DMS 273 treated with DMSO at 0.1 percent for 48 hours (cell line): ENCODE results near the gene HIVEP3.

Source experiments
- DNase-seq: peaks from one replicate; lab custom pipeline; 2025; lab: John Stamatoyannopoulos, UW

Gene HIVEP3

GRCh38 chr1:41665962-41666917, 252.5 kb downstream of the HIVEP3 start:
- DNase-seq: no peak

GRCh38 chr1:41664861-41665640, 253.7 kb downstream of the HIVEP3 start:
- peak; percentile 94 for DNase-seq

- DNase-seq: no peak
Measured at GRCh38 chr1:41663671-41664400, 254.9 kb downstream of the HIVEP3 start.

GRCh38 chr1:41662765-41663437, 255.8 kb downstream of the HIVEP3 start:
- DNase-seq: no peak

GRCh38 chr1:41662061-41662764, 256.5 kb downstream of the HIVEP3 start:
- peak; percentile 36 for DNase-seq

GRCh38 chr1:41661428-41662060, 257.2 kb downstream of the HIVEP3 start:
- no peak for DNase-seq

GRCh38 chr1:41660570-41661427, 257.9 kb downstream of the HIVEP3 start:
- no peak for DNase-seq

- no peak for DNase-seq
Measured at GRCh38 chr1:41659903-41660302, 258.8 kb downstream of the HIVEP3 start.

GRCh38 chr1:41659159-41659495, 259.6 kb downstream of the HIVEP3 start:
- no peak for DNase-seq

- no peak for DNase-seq
Measured at GRCh38 chr1:41658431-41659158, 260.1 kb downstream of the HIVEP3 start.

GRCh38 chr1:41657679-41658295, 260.9 kb downstream of the HIVEP3 start:
- DNase-seq: peak; percentile 35

- no peak for DNase-seq
Measured at GRCh38 chr1:41656825-41657500, 261.8 kb downstream of the HIVEP3 start.

- no peak for DNase-seq
Measured at GRCh38 chr1:41656068-41656467, 262.7 kb downstream of the HIVEP3 start.

GRCh38 chr1:41655632-41656031, 263.1 kb downstream of the HIVEP3 start:
- no peak for DNase-seq

- DNase-seq: peak; percentile 42
Measured at GRCh38 chr1:41653574-41653973, 265.1 kb downstream of the HIVEP3 start.

GRCh38 chr1:41652384-41653265, 266.1 kb downstream of the HIVEP3 start:
- no peak for DNase-seq
